ENCODE measurements around the gene NCOA3.

Gene NCOA3

DNA sequence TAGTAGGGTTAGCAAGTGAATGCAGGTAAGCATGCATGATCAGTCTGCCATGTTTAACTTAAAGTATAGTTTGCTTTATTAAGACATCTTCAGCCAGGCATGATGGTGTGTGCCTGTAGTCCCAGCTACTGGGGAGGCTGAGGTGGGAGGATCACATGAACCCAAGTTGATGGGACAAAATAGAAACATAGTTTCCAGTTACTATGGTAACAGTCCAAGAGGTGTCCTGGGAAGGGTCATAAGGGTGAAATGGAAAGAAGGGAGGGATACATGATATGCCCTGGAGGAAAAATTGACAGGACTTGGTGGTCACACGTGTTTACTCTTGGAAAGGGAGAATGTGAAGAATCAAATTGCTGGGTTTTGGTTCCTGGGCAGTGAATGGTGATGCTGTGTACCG is 143.9 kb downstream of the NCOA3 start:
- TF ChIP-seq, protein P1, sequence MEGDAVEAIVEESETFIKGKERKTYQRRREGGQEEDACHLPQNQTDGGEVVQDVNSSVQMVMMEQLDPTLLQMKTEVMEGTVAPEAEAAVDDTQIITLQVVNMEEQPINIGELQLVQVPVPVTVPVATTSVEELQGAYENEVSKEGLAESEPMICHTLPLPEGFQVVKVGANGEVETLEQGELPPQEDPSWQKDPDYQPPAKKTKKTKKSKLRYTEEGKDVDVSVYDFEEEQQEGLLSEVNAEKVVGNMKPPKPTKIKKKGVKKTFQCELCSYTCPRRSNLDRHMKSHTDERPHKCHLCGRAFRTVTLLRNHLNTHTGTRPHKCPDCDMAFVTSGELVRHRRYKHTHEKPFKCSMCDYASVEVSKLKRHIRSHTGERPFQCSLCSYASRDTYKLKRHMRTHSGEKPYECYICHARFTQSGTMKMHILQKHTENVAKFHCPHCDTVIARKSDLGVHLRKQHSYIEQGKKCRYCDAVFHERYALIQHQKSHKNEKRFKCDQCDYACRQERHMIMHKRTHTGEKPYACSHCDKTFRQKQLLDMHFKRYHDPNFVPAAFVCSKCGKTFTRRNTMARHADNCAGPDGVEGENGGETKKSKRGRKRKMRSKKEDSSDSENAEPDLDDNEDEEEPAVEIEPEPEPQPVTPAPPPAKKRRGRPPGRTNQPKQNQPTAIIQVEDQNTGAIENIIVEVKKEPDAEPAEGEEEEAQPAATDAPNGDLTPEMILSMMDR (IDR thresholded peaks at IDR 0.05; ENCODE audit: low read depth, low read length), result no peak
- no peak for DNase-seq (ENCODE audit: extremely low read depth, low read depth)

- no peak for DNase-seq (ENCODE audit: extremely low read depth, low read depth)
- TF ChIP-seq, protein P1 (IDR thresholded peaks at IDR 0.05; ENCODE audit: low read depth, low read length), result no peak
These were observed 146.3 kb downstream of the NCOA3 start for GRCh38 chr20:47647994-47648393.

DNA sequence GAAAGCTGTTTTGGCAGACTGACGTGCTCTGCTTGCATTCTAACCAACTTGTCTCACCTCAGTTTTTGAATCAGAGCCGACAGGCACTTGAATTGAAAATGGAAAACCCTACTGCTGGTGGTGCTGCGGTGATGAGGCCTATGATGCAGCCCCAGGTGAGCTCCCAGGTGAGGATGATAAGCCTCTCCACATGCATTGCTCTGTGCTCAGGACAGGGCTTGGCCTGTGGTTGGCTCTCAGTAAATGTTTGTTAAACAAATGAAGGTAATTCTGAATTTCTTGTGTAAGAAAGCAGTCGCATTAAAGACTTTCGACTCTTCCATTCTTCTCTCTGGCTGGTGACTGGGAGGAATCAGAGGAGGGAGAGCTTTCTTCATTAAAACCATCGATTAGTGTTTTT is 147.3 kb downstream of the NCOA3 start:
- DNase-seq (ENCODE audit: extremely low read depth, low read depth), result no peak
- TF ChIP-seq, protein P1 (IDR thresholded peaks at IDR 0.05; ENCODE audit: low read depth, low read length), result no peak

- no peak for DNase-seq (ENCODE audit: extremely low read depth, low read depth)
- TF ChIP-seq, protein P1 (IDR thresholded peaks at IDR 0.05; ENCODE audit: low read depth, low read length), result no peak
These were observed 150.6 kb downstream of the NCOA3 start for GRCh38 chr20:47652301-47652700.

DNA sequence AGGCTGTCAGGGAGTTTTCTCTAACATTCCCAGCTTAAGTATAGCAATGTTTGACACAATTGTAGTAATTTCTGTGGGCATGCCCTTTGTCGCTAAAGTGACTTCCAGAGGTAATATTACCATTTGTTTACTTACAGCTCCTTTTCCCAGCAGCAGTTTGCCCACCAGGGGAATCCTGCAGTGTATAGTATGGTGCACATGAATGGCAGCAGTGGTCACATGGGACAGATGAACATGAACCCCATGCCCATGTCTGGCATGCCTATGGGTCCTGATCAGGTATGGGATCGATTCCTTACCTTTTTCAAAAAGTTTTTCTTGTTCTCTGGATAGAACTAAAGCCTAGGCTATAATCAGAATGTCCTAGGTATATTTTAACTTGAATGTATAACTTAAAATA is 151.1 kb downstream of the NCOA3 start:
- TF ChIP-seq, protein P1 (IDR thresholded peaks at IDR 0.05; ENCODE audit: low read depth, low read length), result no peak
- no peak for DNase-seq (ENCODE audit: extremely low read depth, low read depth)

GRCh38 chr20:47653869-47654268 is 152.2 kb downstream of the NCOA3 start:
- DNase-seq (ENCODE audit: extremely low read depth, low read depth), result no peak
- TF ChIP-seq, protein P1 (IDR thresholded peaks at IDR 0.05; ENCODE audit: low read depth, low read length), result no peak

DNA sequence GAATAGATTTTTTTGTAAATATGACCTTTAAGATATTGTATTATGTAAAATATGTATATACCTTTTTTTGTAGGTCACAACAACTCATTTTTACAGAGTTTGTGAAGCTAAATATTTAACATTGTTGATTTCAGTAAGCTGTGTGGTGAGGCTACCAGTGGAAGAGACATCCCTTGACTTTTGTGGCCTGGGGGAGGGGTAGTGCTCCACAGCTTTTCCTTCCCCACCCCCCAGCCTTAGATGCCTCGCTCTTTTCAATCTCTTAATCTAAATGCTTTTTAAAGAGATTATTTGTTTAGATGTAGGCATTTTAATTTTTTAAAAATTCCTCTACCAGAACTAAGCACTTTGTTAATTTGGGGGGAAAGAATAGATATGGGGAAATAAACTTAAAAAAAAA is 152.7 kb downstream of the NCOA3 start:
- TF ChIP-seq, protein P1 (IDR thresholded peaks at IDR 0.05; ENCODE audit: low read depth, low read length), result no peak
- DNase-seq (ENCODE audit: extremely low read depth, low read depth), result no peak

All from AG09319 (cell line).